ENCODE measurements around the gene ADCY6.

DNA sequence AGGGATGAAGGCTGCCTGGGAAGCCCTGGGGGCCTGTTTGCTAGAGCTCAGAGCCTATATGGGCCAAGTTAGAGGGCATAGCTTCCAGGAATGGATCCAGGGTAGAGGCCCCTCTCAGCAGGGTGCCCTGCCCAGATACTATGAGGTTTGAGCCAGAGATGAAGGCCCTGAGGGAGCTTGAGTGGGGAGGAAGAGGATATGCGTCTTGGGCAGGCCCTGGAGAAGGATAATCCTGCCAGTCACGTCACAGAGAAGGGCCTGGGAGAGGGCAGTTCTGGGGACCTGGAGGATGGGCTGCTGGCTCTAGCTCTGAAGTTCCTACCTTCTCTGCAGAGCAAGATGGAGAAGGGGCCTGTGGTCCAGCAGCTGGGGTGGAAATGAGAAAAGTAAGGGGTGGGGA, 23.5 kb upstream of the ADCY6 start:
- TF ChIP-seq, protein P1, sequence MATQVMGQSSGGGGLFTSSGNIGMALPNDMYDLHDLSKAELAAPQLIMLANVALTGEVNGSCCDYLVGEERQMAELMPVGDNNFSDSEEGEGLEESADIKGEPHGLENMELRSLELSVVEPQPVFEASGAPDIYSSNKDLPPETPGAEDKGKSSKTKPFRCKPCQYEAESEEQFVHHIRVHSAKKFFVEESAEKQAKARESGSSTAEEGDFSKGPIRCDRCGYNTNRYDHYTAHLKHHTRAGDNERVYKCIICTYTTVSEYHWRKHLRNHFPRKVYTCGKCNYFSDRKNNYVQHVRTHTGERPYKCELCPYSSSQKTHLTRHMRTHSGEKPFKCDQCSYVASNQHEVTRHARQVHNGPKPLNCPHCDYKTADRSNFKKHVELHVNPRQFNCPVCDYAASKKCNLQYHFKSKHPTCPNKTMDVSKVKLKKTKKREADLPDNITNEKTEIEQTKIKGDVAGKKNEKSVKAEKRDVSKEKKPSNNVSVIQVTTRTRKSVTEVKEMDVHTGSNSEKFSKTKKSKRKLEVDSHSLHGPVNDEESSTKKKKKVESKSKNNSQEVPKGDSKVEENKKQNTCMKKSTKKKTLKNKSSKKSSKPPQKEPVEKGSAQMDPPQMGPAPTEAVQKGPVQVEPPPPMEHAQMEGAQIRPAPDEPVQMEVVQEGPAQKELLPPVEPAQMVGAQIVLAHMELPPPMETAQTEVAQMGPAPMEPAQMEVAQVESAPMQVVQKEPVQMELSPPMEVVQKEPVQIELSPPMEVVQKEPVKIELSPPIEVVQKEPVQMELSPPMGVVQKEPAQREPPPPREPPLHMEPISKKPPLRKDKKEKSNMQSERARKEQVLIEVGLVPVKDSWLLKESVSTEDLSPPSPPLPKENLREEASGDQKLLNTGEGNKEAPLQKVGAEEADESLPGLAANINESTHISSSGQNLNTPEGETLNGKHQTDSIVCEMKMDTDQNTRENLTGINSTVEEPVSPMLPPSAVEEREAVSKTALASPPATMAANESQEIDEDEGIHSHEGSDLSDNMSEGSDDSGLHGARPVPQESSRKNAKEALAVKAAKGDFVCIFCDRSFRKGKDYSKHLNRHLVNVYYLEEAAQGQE (IDR thresholded peaks at IDR 0.05; ENCODE audit: insufficient read depth in 1 of 2, low read depth in 2 of 2, low read length in 1 of 2), result no peak
- no peak for TF ChIP-seq CTCF (IDR thresholded peaks at IDR 0.05)
